ENCODE measurements around the gene GTF3C5.

- no peak for TF ChIP-seq CTCF (IDR thresholded peaks at IDR 0.05; ENCODE audit: low read depth, low read length)
- TF ChIP-seq POLR2A (IDR thresholded peaks at IDR 0.05; ENCODE audit: extremely low read depth, insufficient read length) = no peak
- TF ChIP-seq MAX (IDR thresholded peaks at IDR 0.05; ENCODE audit: low read depth, low read length) = no peak
These were observed 27.9 kb downstream of the GTF3C5 start for GRCh38 chr9:133058550-133059320.
